A549 (cell line): Measurements from ENCODE around the gene FAM3C. TPM values are rescaled to one million over a fixed set of nuclear protein-coding genes. Genes with fewer than 3 reads are reported as not detected.

Experiments used
- ATAC-seq, 2 experiments: fragments of 200-7000 bp in 1 of 2; fragments of >200 bp in 1 of 2; cut with Nextera tagmentation in 1 of 2; cut with Tn5 transposase in 1 of 2; 3 replicates each; pipeline versions ENCODE4 v1.8.0 to v1.9.1; 2018 to 2020; ENCODE audit warnings: mild to moderate bottlenecking in 1 of 2, moderate library complexity in 1 of 2
- CTCF ChIA-PET: fragments of 300-600 bp; sonication (Branson Sonifier 250); formaldehyde crosslinking; extraction: SDS; loops from one replicate; lab custom pipeline; 2021; ENCODE audit warnings: antibody characterized with exemption, inconsistent platforms; lab: Yijun Ruan, JAX
- POLR2A ChIA-PET: fragments of 350-600 bp; formaldehyde crosslinking; extraction: SDS; loops from one replicate; lab custom pipeline; 2021; ENCODE audit warnings: antibody characterized with exemption, inconsistent platforms; lab: Yijun Ruan, JAX
- DNase-seq, 2 experiments: peaks; one replicate each; pipeline versions ENCODE4 v3.0.0 to v3.0.0-alpha.2; 2011 to 2016; ENCODE audit warnings: low read depth in 1 of 2, low spot score in 1 of 2
- FAIRE-seq: peaks from 2 replicates; lab custom pipeline; 2011; peaks lifted over from hg19 to GRCh38; lab: Jason Lieb, UNC
- H3K27ac ChIP-seq, 2 experiments: fragments of >200 bp; sonication (Bioruptor Twin); formaldehyde crosslinking; 3 replicates each; pipeline ENCODE4 v1.5.1; 2016 to 2017
- H3K4me1 ChIP-seq: fragments of >200 bp; sonication (Bioruptor Twin); formaldehyde crosslinking; 3 replicates; pipeline ENCODE4 v1.6.1; 2016
- H3K4me2 ChIP-seq: fragments of >200 bp; sonication (Bioruptor Twin); formaldehyde crosslinking; 3 replicates; pipeline ENCODE4 v1.6.1; 2016
- H3K4me3 ChIP-seq: fragments of >200 bp; sonication (Bioruptor Twin); formaldehyde crosslinking; 3 replicates; pipeline ENCODE4 v1.5.1; 2016
- H3K9me3 ChIP-seq: fragments of >200 bp; sonication (Bioruptor Twin); formaldehyde crosslinking; 3 replicates; pipeline ENCODE4 v1.6.1; 2016
- BHLHE40 ChIP-seq: IDR thresholded peaks from 2 replicates; pipeline ENCODE4 v1.6.1; 2012; ENCODE audit warnings: low read depth, low read length, inconsistent platforms
- CHD4 ChIP-seq: fragments of 200-600 bp; sonication (generic); IDR thresholded peaks from 2 replicates; pipeline ENCODE4 v1.6.1; 2016; ENCODE audit warnings: antibody characterized with exemption, mild to moderate bottlenecking, borderline replicate concordance
- FOSB ChIP-seq: fragments of 250-450 bp; sonication (Bioruptor Pico); IDR thresholded peaks from 2 replicates; pipeline ENCODE4 v1.5.0; 2020; ENCODE audit warnings: mild to moderate bottlenecking, moderate library complexity
- GATA3 ChIP-seq: IDR thresholded peaks from 2 replicates; pipeline ENCODE4 v1.6.1; 2012; ENCODE audit warnings: borderline replicate concordance
- HDAC2 ChIP-seq: fragments of 200-600 bp; sonication (generic); IDR thresholded peaks from 2 replicates; pipeline ENCODE4 v1.6.1; 2016
- HEYL ChIP-seq: fragments of 250-450 bp; sonication (Bioruptor Pico); IDR thresholded peaks from 2 replicates; pipeline ENCODE4 v1.8.0; 2021; ENCODE audit warnings: mild to moderate bottlenecking, moderate library complexity
- HOXB5 ChIP-seq: fragments of 250-450 bp; sonication (Bioruptor Pico); IDR thresholded peaks from 2 replicates; pipeline ENCODE4 v1.5.0; 2020; ENCODE audit warnings: mild to moderate bottlenecking, moderate library complexity
- MAZ ChIP-seq: fragments of 150-350 bp; IDR thresholded peaks from 2 replicates; pipeline ENCODE4 v1.6.1; 2014; ENCODE audit warnings: antibody characterized with exemption, low read depth, low read length, borderline replicate concordance
- SMC3 ChIP-seq: fragments of >200 bp; sonication (Bioruptor Twin); formaldehyde crosslinking; IDR thresholded peaks from 3 replicates; pipeline ENCODE4 v1.6.1; 2018; ENCODE audit warnings: inconsistent platforms
- TP53 ChIP-seq: fragments of 250-450 bp; sonication (Bioruptor Pico); IDR thresholded peaks from 2 replicates; pipeline ENCODE4 v1.5.0; 2021; ENCODE audit warnings: mild to moderate bottlenecking, moderate library complexity
- ZSCAN20 ChIP-seq: fragments of 250-450 bp; sonication (Bioruptor Pico); IDR thresholded peaks from 2 replicates; pipeline ENCODE4 v1.8.0; 2022; ENCODE audit warnings: mild to moderate bottlenecking, moderate library complexity
- WGBS: methylation state at CpG from one replicate; pipeline ENCODE4 v1.1.6; 2017; ENCODE audit errors: missing lambda C conversion rate; 5-methylcytosine and 5-hydroxymethylcytosine counted together
- polyA plus RNA-seq, 4 experiments: library from polyadenylated mRNA; depleted of rRNA in 3 of 4; stranded (reverse); fragments of >200 nt; fragmentation: RNase III in 1 of 4; extraction: RNeasy Plus Mini Kit Qiagen cat#74134 plus additional on column Dnase treatment in 1 of 4; gene quantifications; 2 replicates in 3 of 4; 3 replicates in 1 of 4; pipeline ENCODE4 v1.2.3, GENCODE V29; 2011 to 2017
- TF ChIP-seq, protein P1 (sequence below): fragments of 200-600 bp; sonication (generic); IDR thresholded peaks from 2 replicates; pipeline ENCODE4 v1.6.1; 2016; ENCODE audit warnings: antibody characterized with exemption, mild to moderate bottlenecking, moderate library complexity
- TF ChIP-seq, protein P2 (sequence below): fragments of 250-450 bp; sonication (Bioruptor Pico); IDR thresholded peaks from 2 replicates; pipeline ENCODE4 v1.5.0; 2020; ENCODE audit warnings: low read depth, mild to moderate bottlenecking, moderate library complexity
- TF ChIP-seq, protein P3 (sequence below): IDR thresholded peaks from 2 replicates; pipeline ENCODE4 v1.6.1; 2012
- TF ChIP-seq, protein P4 (sequence below): fragments of 450-650 bp; IDR thresholded peaks from 2 replicates; pipeline ENCODE4 v1.6.1; 2014; ENCODE audit warnings: antibody characterized with exemption
- TF ChIP-seq, protein P5 (sequence below): fragments of >200 bp; sonication (Bioruptor Twin); formaldehyde crosslinking; IDR thresholded peaks from 3 replicates; pipeline ENCODE4 v1.6.1; 2016

The FAM3C gene
- polyA plus RNA-seq, 2 of the 4 experiments (the other 2 are of a cell fraction): 29.4 to 46.4 TPM

DNA sequence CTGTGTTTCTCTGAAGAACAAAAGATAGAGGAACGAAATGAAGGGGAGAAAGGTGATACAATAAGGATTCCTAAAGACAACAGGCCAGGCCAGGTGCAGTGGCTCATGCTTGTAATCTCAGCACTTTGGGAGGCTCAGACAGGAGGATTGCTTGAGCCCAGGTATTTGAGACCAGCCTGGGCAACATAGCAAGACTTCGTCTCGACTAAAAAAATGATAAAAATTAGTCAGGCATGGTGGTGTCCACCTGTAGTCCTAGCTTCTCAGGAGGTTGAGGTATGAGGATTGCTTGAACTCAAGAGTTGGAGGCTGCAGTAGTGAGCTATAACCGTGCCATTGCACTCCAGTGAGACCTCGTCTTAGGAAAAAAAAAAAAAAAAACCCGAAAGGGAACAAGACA, 41.4 kb upstream of the FAM3C start (continued):
- TF ChIP-seq, protein P1, sequence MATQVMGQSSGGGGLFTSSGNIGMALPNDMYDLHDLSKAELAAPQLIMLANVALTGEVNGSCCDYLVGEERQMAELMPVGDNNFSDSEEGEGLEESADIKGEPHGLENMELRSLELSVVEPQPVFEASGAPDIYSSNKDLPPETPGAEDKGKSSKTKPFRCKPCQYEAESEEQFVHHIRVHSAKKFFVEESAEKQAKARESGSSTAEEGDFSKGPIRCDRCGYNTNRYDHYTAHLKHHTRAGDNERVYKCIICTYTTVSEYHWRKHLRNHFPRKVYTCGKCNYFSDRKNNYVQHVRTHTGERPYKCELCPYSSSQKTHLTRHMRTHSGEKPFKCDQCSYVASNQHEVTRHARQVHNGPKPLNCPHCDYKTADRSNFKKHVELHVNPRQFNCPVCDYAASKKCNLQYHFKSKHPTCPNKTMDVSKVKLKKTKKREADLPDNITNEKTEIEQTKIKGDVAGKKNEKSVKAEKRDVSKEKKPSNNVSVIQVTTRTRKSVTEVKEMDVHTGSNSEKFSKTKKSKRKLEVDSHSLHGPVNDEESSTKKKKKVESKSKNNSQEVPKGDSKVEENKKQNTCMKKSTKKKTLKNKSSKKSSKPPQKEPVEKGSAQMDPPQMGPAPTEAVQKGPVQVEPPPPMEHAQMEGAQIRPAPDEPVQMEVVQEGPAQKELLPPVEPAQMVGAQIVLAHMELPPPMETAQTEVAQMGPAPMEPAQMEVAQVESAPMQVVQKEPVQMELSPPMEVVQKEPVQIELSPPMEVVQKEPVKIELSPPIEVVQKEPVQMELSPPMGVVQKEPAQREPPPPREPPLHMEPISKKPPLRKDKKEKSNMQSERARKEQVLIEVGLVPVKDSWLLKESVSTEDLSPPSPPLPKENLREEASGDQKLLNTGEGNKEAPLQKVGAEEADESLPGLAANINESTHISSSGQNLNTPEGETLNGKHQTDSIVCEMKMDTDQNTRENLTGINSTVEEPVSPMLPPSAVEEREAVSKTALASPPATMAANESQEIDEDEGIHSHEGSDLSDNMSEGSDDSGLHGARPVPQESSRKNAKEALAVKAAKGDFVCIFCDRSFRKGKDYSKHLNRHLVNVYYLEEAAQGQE: no peak
- TF ChIP-seq GATA3 (no peak), ZSCAN20 (CRISPR knock-in tag) (no peak)

DNA sequence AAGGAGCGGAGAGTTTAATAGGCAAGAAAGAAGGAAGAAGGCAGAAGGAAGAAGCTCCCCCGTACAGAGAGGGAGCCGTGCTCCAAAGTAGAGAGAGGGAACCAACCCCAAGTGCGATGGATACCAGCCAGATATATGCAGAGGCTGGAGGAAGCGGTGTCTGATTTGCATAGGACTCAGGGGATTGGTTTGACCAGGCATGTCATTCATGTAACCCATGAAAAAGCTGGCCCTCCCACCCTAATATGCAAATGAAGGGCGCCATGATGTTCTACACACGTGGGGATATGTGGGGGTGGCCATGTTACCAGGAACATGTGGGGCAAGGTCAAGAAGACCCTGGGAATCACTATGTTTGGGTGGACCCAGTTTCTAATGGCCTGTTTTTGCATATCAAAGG, 40.6 kb upstream of the FAM3C start:
- H3K27ac ChIP-seq: no peak overlapping the region
- H3K9me3 ChIP-seq: no peaks in the 10 kb centered on the region
- H3K4me3 ChIP-seq: no peak overlapping the region
- no peak for DNase-seq
- no peak for FAIRE-seq
- no peaks in the 10 kb centered on the region for H3K4me1 ChIP-seq
- no peak overlapping the region for H3K4me2 ChIP-seq
- CTCF ChIA-PET: no interaction called here
- TF ChIP-seq HEYL (CRISPR knock-in tag) (no peak), CHD4 (no peak), HDAC2 (no peak), BHLHE40 (no peak), TP53 (no peak)
- TF ChIP-seq, protein P2, sequence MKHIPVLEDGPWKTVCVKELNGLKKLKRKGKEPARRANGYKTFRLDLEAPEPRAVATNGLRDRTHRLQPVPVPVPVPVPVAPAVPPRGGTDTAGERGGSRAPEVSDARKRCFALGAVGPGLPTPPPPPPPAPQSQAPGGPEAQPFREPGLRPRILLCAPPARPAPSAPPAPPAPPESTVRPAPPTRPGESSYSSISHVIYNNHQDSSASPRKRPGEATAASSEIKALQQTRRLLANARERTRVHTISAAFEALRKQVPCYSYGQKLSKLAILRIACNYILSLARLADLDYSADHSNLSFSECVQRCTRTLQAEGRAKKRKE (CRISPR knock-in tag): no peak
- 54% methylated on average over 7 of the region's 7 CpGs for WGBS
- POLR2A ChIA-PET: no interaction called here
- no peak for ATAC-seq

DNA sequence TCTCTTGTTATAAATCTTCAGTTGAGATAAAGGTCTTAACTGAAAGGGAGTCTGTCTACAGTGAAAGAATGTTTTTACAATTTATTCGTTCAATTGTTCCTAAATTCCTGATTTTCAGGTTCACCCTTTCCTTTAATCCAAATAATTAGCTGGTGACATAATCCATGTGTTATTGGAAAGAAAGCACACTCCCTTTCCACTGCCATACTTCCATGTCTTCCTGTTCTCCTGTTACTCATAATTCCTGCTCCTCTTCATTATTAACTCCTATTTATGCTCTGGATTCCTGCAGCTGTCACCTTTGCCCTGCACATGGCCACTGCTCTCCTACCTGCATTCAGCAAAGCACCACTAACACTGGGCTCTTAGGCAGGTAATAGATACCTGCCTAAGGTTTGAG, 40.0 kb upstream of the FAM3C start:
- H3K4me3 ChIP-seq: no peak overlapping the region
- no peak overlapping the region for H3K4me2 ChIP-seq
- no peak for TF ChIP-seq HOXB5
- TF ChIP-seq, protein P3, sequence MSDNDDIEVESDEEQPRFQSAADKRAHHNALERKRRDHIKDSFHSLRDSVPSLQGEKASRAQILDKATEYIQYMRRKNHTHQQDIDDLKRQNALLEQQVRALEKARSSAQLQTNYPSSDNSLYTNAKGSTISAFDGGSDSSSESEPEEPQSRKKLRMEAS: no peak
- no peak for TF ChIP-seq FOSB (CRISPR knock-in tag)
- no peak for TF ChIP-seq MAZ
- TF ChIP-seq, protein P4, sequence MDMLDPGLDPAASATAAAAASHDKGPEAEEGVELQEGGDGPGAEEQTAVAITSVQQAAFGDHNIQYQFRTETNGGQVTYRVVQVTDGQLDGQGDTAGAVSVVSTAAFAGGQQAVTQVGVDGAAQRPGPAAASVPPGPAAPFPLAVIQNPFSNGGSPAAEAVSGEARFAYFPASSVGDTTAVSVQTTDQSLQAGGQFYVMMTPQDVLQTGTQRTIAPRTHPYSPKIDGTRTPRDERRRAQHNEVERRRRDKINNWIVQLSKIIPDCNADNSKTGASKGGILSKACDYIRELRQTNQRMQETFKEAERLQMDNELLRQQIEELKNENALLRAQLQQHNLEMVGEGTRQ: no peak
- TF ChIP-seq SMC3: no peak
- TF ChIP-seq, protein P5, sequence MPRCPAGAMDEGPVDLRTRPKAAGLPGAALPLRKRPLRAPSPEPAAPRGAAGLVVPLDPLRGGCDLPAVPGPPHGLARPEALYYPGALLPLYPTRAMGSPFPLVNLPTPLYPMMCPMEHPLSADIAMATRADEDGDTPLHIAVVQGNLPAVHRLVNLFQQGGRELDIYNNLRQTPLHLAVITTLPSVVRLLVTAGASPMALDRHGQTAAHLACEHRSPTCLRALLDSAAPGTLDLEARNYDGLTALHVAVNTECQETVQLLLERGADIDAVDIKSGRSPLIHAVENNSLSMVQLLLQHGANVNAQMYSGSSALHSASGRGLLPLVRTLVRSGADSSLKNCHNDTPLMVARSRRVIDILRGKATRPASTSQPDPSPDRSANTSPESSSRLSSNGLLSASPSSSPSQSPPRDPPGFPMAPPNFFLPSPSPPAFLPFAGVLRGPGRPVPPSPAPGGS: no peak
- no peaks in the 10 kb centered on the region for H3K4me1 ChIP-seq
- no peak for ATAC-seq
- no peak overlapping the region for H3K27ac ChIP-seq
- WGBS: 88% methylated on average over 1 of the region's 1 CpG
- H3K9me3 ChIP-seq: no peaks in the 10 kb centered on the region
- no peak for DNase-seq
- ChIA-PET CTCF (no interaction called here), POLR2A (no interaction called here)
- no peak for FAIRE-seq
